Esophagus (tissue), 2 donors: Measurements from ENCODE around the gene BCL2L14. TPM values are rescaled to one million over a fixed set of nuclear protein-coding genes. Genes with fewer than 3 reads are reported as not detected.
"Not testable (repeated sequence)": the region's sequence is repeated elsewhere in the genome, so short reads cannot be mapped to it uniquely, and the experiment has no call there.

ENCODE experiments used
- H3K27ac ChIP-seq, 2 donors: one replicate each; pipeline ENCODE4 v1.5.1; 2013; ENCODE audit warnings: low read depth in 2 of 2, mild to moderate bottlenecking in 2 of 2, inconsistent platforms in 1 of 2, low read length in 1 of 2, moderate library complexity in 1 of 2
- H3K27me3 ChIP-seq, 2 donors: one replicate each; pipeline ENCODE4 v1.6.1; 2013; ENCODE audit warnings: low read length in 2 of 2, control low read depth in 1 of 2, mild to moderate bottlenecking in 1 of 2; ENCODE audit not compliant: insufficient read depth in 2 of 2, control insufficient read depth in 1 of 2
- H3K36me3 ChIP-seq, 2 donors: one replicate each; pipeline ENCODE4 v1.6.1; 2013; ENCODE audit warnings: low read length in 1 of 2; ENCODE audit not compliant: control insufficient read depth in 2 of 2, insufficient read depth in 2 of 2
- H3K4me1 ChIP-seq, 2 donors: one replicate each; pipeline ENCODE4 v1.6.1; 2013; ENCODE audit warnings: low read length in 1 of 2; ENCODE audit not compliant: control insufficient read depth in 2 of 2, insufficient read depth in 2 of 2
- H3K4me3 ChIP-seq, 2 donors: one replicate each; pipeline ENCODE4 v1.5.1; 2013; ENCODE audit warnings: low read length in 2 of 2, mild to moderate bottlenecking in 2 of 2, low read depth in 1 of 2, moderate library complexity in 1 of 2
- H3K9me3 ChIP-seq, 2 donors: one replicate each; pipeline ENCODE4 v1.6.1; 2013; ENCODE audit warnings: mild to moderate bottlenecking in 2 of 2, low read depth in 1 of 2, low read length in 1 of 2, moderate library complexity in 1 of 2; ENCODE audit not compliant: control insufficient read depth in 2 of 2, insufficient read depth in 1 of 2
- WGBS, 2 donors: extraction: QIAGEN DNeasy Blood & Tissue Kit; methylation state at CpG; one replicate each; pipeline ENCODE4 v1.1.7; 2013; 5-methylcytosine and 5-hydroxymethylcytosine counted together
- polyA plus RNA-seq, 2 donors: library from polyadenylated mRNA; stranded (reverse); fragments of 200-250 nt; gene quantifications; one replicate each; pipeline ENCODE4 v1.2.3, GENCODE V29; 2013
- donor health status: healthy with polysubstance abuse.
- donor health status: Bipolar disorder and iron deficiency.

Gene BCL2L14
- polyA plus RNA-seq, 2 donors = 0.15 TPM; not detected in 1

- no peak overlapping the region for H3K27ac ChIP-seq
- H3K36me3 ChIP-seq = peaks cover 3 to 4% of the 10 kb centered on the region in 2 donors
- WGBS, 2 donors = 76 to 87% methylated on average over 3 of the region's 3 CpGs
- no peaks in the 10 kb centered on the region for H3K27me3 ChIP-seq
- no peak overlapping the region for H3K4me3 ChIP-seq
- H3K9me3 ChIP-seq = no peaks in the 10 kb centered on the region
- H3K4me1 ChIP-seq = no peaks in the 10 kb centered on the region
Measured at GRCh38 chr12:12123036-12123604, 52.4 kb downstream of the BCL2L14 start.

GRCh38 chr12:12126551-12126950 lies 55.8 kb downstream of the BCL2L14 start:
- no peaks in the 10 kb centered on the region for H3K36me3 ChIP-seq
- 75 to 82% methylated on average over 4 of the region's 4 CpGs for WGBS, 2 donors

GRCh38 chr12:12127304-12127703 lies 56.6 kb downstream of the BCL2L14 start:
- Histone ChIP-seq H3K4me1 (no peaks in the 10 kb centered on the region), H3K27me3 (no peaks in the 10 kb centered on the region), H3K36me3 (peaks cover 0 to 2% of the 10 kb centered on the region in 2 donors), H3K9me3 (no peaks in the 10 kb centered on the region), H3K27ac (no peak overlapping the region), H3K4me3 (no peak overlapping the region)
- 90 to 93% methylated on average over 2 of the region's 2 CpGs for WGBS, 2 donors

More at GRCh38 chr12:12126551-12126950, 55.8 kb downstream of the BCL2L14 start:
- H3K9me3 ChIP-seq = no peaks in the 10 kb centered on the region
- H3K4me1 ChIP-seq = no peaks in the 10 kb centered on the region
- no peak overlapping the region for H3K4me3 ChIP-seq
- no peaks in the 10 kb centered on the region for H3K27me3 ChIP-seq
- H3K27ac ChIP-seq = no peak overlapping the region

GRCh38 chr12:12128670-12129069 lies 57.9 kb downstream of the BCL2L14 start:
- Histone ChIP-seq H3K4me3 (no peak overlapping the region), H3K27me3 (no peaks in the 10 kb centered on the region), H3K36me3 (peaks cover 0 to 2% of the 10 kb centered on the region in 2 donors), H3K4me1 (no peaks in the 10 kb centered on the region), H3K27ac (no peak overlapping the region), H3K9me3 (no peaks in the 10 kb centered on the region)
- 77 to 81% methylated on average over 4 of the region's 4 CpGs for WGBS, 2 donors

- Histone ChIP-seq H3K27me3 (no peaks in the 10 kb centered on the region), H3K27ac (no peak overlapping the region), H3K4me1 (no peaks in the 10 kb centered on the region), H3K4me3 (no peak overlapping the region), H3K36me3 (peaks cover 0 to 2% of the 10 kb centered on the region in 2 donors), H3K9me3 (no peaks in the 10 kb centered on the region)
- WGBS, 2 donors = 89 to 90% methylated on average over 3 of the region's 3 CpGs
Measured at GRCh38 chr12:12133259-12133658, 62.5 kb downstream of the BCL2L14 start.

GRCh38 chr12:12133785-12134184 lies 63.0 kb downstream of the BCL2L14 start:
- Histone ChIP-seq H3K4me3 (no peak overlapping the region), H3K4me1 (no peaks in the 10 kb centered on the region), H3K27me3 (no peaks in the 10 kb centered on the region), H3K36me3 (peaks cover 0 to 2% of the 10 kb centered on the region in 2 donors), H3K9me3 (no peaks in the 10 kb centered on the region), H3K27ac (no peak overlapping the region)
- 96% methylated on average over 5 of the region's 5 CpGs for WGBS, 2 donors

- H3K9me3 ChIP-seq = no peaks in the 10 kb centered on the region
- no peaks in the 10 kb centered on the region for H3K27me3 ChIP-seq
- no peaks in the 10 kb centered on the region for H3K36me3 ChIP-seq
- no peak overlapping the region for H3K27ac ChIP-seq
- no peak overlapping the region for H3K4me3 ChIP-seq
- no peaks in the 10 kb centered on the region for H3K4me1 ChIP-seq
- 74 to 87% methylated on average over 3 of the region's 3 CpGs for WGBS, 2 donors
Measured at GRCh38 chr12:12138203-12139154, 67.7 kb downstream of the BCL2L14 start.

- Histone ChIP-seq H3K9me3 (no peaks in the 10 kb centered on the region), H3K36me3 (no peaks in the 10 kb centered on the region), H3K27me3 (no peaks in the 10 kb centered on the region), H3K4me1 (no peaks in the 10 kb centered on the region), H3K27ac (no peak overlapping the region), H3K4me3 (no peak overlapping the region)
Measured at GRCh38 chr12:12141000-12141399, 70.3 kb downstream of the BCL2L14 start.

- H3K4me3 ChIP-seq, H3K4me1 ChIP-seq, H3K27ac ChIP-seq, H3K9me3 ChIP-seq, H3K27me3 ChIP-seq, H3K36me3 ChIP-seq: not testable (repeated sequence)
- WGBS, 2 donors = 53 to 90% methylated on average over 1 of the region's 1 CpG
Measured at GRCh38 chr12:12144531-12144930, 73.8 kb downstream of the BCL2L14 start.
